ENCODE results near the gene ADAMTS5. TPM values are rescaled to one million over a fixed set of nuclear protein-coding genes. Genes with fewer than 3 reads are reported as not detected.

ADAMTS5 gene
- total RNA-seq, 1 donor from 2014 or later = 1.6 TPM

- DNase-seq (ENCODE audit: low spot score in 2 of 2) (no peak), FAIRE-seq (no peak)
These were observed 74.7 kb downstream of the ADAMTS5 start for GRCh38 chr21:26892151-26892550.

GRCh38 chr21:26888931-26889330 lies 78.0 kb downstream of the ADAMTS5 start:
- FAIRE-seq (no peak), DNase-seq (ENCODE audit: low spot score in 2 of 2) (no peak)

DNA sequence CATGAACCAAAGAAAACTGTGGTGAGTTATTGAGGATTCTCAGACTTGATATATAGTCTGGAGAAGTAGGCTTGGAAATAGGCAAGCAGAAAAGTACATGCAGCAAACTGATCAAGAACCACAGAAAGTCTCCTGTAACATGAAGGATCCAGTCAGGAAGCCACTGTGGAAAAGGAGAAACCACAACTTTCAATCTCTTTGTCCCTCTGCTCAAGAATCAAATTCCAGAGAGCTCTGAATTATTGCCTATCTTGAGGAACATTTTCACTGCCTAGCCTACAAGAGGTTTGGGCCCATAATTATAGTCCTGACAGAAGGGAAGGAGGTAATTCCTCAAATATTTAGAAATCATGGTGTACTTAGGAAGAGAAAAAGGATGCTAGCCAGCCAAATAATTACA lies 78.6 kb downstream of the ADAMTS5 start:
- no peak for FAIRE-seq
- DNase-seq (ENCODE audit: low spot score in 2 of 2) = no peak

DNA sequence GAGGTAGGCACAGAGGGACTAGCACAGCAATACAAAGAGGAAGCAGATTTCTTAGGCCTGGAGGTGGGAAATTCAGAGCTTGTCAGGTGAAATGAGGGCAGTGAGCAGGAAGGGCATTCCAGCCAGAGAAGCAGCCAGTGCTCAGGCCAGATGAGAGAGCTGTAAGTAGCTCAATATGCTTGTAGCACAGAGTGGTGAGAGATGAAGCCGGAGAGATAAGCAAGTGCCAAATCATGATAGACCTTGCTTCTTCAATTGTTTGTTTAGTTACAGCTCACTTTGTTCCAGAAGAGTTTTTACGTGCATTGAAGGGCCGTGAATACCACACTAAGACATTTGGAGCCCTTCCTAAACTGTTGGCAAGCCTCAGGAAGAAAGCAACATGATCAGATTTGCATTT lies 79.6 kb downstream of the ADAMTS5 start:
- no peak for FAIRE-seq
- DNase-seq (ENCODE audit: low spot score in 2 of 2) = no peak

GRCh38 chr21:26884436-26884835 lies 82.5 kb downstream of the ADAMTS5 start:
- no peak for FAIRE-seq
- DNase-seq (ENCODE audit: low spot score in 2 of 2) = no peak

DNA sequence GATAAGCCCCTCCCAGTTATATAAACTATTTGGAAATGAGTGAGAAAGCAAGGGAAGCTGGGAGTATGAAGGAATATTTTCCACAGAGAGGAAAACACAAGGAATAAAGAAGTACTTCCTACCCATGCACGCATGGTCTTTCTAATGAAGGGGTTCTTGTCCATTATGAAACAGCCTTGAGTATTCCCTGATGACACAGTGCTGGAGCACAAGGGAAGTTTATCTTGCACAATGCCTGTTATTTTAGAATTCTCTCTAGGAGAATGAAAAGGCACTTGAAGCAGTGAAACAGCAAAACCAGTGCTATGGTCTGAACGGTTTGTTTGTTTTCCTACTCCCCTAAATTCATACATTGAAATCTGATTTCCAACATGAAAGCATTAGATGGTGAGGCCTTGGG lies 83.1 kb downstream of the ADAMTS5 start:
- FAIRE-seq (no peak), DNase-seq (ENCODE audit: low spot score in 2 of 2) (no peak)

- FAIRE-seq (no peak), DNase-seq (ENCODE audit: low spot score in 2 of 2) (no peak)
These were observed 85.2 kb downstream of the ADAMTS5 start for GRCh38 chr21:26881504-26882228.

GRCh38 chr21:26877018-26877417 lies 89.9 kb downstream of the ADAMTS5 start:
- FAIRE-seq (no peak), DNase-seq (ENCODE audit: low spot score in 2 of 2) (no peak)

DNA sequence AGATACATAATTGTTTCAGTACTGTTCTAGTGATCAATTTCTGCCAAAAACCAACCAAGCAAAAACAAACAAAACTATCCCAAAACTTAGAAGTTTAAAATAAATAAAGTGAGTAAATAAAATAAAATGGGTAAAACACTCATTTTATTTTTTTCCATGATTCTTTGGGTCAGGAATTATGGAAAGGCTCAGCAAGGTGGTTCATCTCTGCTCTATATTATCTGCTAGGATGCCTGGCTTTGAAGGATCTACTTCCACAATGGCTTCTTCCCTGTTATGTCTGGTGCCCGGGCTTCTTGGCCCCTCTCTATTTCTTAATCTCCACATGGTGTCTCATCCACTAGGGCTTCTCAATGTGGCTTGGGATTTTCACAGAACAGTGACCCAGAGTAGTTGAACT lies 92.5 kb downstream of the ADAMTS5 start:
- FAIRE-seq (no peak), DNase-seq (ENCODE audit: low spot score in 2 of 2) (no peak)

Small RNAs within 50 kb of the gene (small RNA-seq; reads per million reads assigned to genes)
- not detected for gene MIR4759

Other genes with a start within 250 kb of the ADAMTS5 start
- 2.0 TPM for gene ADAMTS1, start 121.7 kb downstream of the ADAMTS5 start, total RNA-seq

Measured in frontal cortex (tissue), 4 donors.